DOHH2 (cell line): ENCODE measurements around the gene CSE1L.

Experiments
- EZH2phosphoT487 ChIP-seq: fragments of 200-600 bp; sonication (generic); IDR thresholded peaks from 2 replicates; pipeline ENCODE4 v1.6.1; 2017; ENCODE audit warnings: borderline replicate concordance, mild to moderate bottlenecking, antibody characterized with exemption, low read length, moderate library complexity, mixed read lengths
- TF ChIP-seq, protein P1 (sequence below): fragments of 200-600 bp; sonication (generic); IDR thresholded peaks from one replicate; pipeline ENCODE4 v1.5.1; 2014; ENCODE audit warnings: antibody characterized with exemption, mild to moderate bottlenecking, low read depth, low read length; ENCODE audit not compliant: poor library complexity, severe bottlenecking

DNA sequence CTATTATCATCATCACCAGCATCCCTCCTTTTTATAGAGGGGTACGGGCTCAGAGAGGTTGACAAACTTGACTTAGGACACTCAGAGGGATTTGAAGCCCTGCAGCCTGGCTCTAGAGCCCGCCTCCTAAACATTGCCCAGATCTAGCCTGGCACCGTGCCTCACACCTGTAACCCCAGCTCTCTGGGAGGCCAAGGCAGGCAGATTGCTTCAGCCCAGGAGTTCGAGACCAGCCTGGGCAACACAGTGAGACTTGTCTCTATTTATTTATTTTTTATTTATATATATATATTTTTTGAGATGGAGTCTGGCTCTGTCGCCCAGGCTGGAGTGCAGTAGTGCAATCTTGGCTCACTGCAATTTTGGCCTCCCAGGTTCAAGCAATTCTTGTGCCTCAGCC lies 6.3 kb upstream of the CSE1L start:
- TF ChIP-seq, protein P1, sequence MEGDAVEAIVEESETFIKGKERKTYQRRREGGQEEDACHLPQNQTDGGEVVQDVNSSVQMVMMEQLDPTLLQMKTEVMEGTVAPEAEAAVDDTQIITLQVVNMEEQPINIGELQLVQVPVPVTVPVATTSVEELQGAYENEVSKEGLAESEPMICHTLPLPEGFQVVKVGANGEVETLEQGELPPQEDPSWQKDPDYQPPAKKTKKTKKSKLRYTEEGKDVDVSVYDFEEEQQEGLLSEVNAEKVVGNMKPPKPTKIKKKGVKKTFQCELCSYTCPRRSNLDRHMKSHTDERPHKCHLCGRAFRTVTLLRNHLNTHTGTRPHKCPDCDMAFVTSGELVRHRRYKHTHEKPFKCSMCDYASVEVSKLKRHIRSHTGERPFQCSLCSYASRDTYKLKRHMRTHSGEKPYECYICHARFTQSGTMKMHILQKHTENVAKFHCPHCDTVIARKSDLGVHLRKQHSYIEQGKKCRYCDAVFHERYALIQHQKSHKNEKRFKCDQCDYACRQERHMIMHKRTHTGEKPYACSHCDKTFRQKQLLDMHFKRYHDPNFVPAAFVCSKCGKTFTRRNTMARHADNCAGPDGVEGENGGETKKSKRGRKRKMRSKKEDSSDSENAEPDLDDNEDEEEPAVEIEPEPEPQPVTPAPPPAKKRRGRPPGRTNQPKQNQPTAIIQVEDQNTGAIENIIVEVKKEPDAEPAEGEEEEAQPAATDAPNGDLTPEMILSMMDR, result no peak
- TF ChIP-seq EZH2phosphoT487, result no peak
